K562 (cell line): ENCODE measurements around the gene OSBPL10. TPM values are rescaled to one million over a fixed set of nuclear protein-coding genes. Genes with fewer than 3 reads are reported as not detected.

Experiments
- ATAC-seq: fragments of 200-7000 bp; cut with Tn5 transposase; 3 replicates; pipeline ENCODE4 v1.9.1; 2020; ENCODE audit warnings: moderate library complexity
- BruUV-seq: library from RNA; stranded (reverse); fragments of 400-500 nt; replicated peaks from 2 replicates; lab custom pipeline; 2021; lab: Mats Ljungman, UMichigan
- CTCF ChIA-PET: fragments of 300-600 bp; formaldehyde crosslinking; extraction: SDS; loops from one replicate; lab custom pipeline; 2021; ENCODE audit warnings: low intra/inter-chr PET ratio; lab: Yijun Ruan, JAX
- POLR2A ChIA-PET: fragments of 300-600, 350-650 bp; sonication (Branson Sonifier 250); formaldehyde crosslinking; extraction: SDS; loops from one replicate; lab custom pipeline; 2021; ENCODE audit warnings: antibody characterized with exemption, inconsistent platforms; lab: Yijun Ruan, JAX
- DNase-seq, 4 experiments: peaks; one replicate each; pipeline versions ENCODE4 v3.0.0 to v3.0.0-alpha.2; 2011 to 2018; ENCODE audit warnings: low spot score in 3 of 4, mixed read lengths in 3 of 4; ENCODE audit errors: extremely low read depth in 1 of 4
- FAIRE-seq: peaks from 2 replicates; lab custom pipeline; 2011; peaks lifted over from hg19 to GRCh38; lab: Jason Lieb, UNC
- H2AFZ ChIP-seq: 2 replicates; pipeline ENCODE4 v1.6.0; 2011; ENCODE audit warnings: low read depth, low read length, control low read depth, inconsistent platforms
- H3K27ac ChIP-seq: fragments of 200-600 bp; 3 replicates; pipeline ENCODE4 v1.8.0; 2011; ENCODE audit warnings: low read depth, mild to moderate bottlenecking, control low read depth, inconsistent platforms, low read length, moderate library complexity, mixed read lengths; ENCODE audit errors: extremely low read depth
- H3K27me3 ChIP-seq, 2 experiments: fragments of 300-600 bp in 1 of 2; 2 replicates in 1 of 2; 3 replicates in 1 of 2; pipeline versions ENCODE4 v1.6.0 to v1.8.0; 2011; ENCODE audit warnings: inconsistent platforms in 2 of 2, low read length in 2 of 2, mild to moderate bottlenecking in 1 of 2, mixed read lengths in 1 of 2, moderate library complexity in 1 of 2; ENCODE audit not compliant: control insufficient read depth in 2 of 2, insufficient read depth in 2 of 2
- H3K36me3 ChIP-seq: fragments of 300-600 bp; 3 replicates; pipeline ENCODE4 v1.8.0; 2011; ENCODE audit warnings: mild to moderate bottlenecking, low read length, inconsistent platforms; ENCODE audit not compliant: control insufficient read depth, insufficient read depth
- H3K4me1 ChIP-seq, 2 experiments: fragments of 200-600 bp in 1 of 2; replicated peaks in 1 of 2; 2 replicates in 1 of 2; 3 replicates in 1 of 2; pipeline versions ENCODE4 v1.5.1 to v1.8.0; 2011; ENCODE audit warnings: inconsistent platforms in 2 of 2, low read length in 2 of 2, mild to moderate bottlenecking in 1 of 2, mixed read lengths in 1 of 2, moderate library complexity in 1 of 2; ENCODE audit not compliant: control insufficient read depth in 2 of 2, insufficient read depth in 2 of 2
- H3K4me2 ChIP-seq: 2 replicates; pipeline ENCODE4 v1.6.1; 2011; ENCODE audit warnings: low read length, control low read depth, inconsistent platforms, mixed read lengths; ENCODE audit not compliant: insufficient read depth
- H3K4me3 ChIP-seq: fragments of 200-600 bp; sonication (generic), shearing (Covaris generic); 2 replicates; pipeline ENCODE4 v1.5.1; 2016; ENCODE audit warnings: control low read depth, inconsistent platforms
- H3K79me2 ChIP-seq: fragments of 200-600 bp; 3 replicates; pipeline ENCODE4 v1.8.0; 2011; ENCODE audit warnings: low read length, inconsistent platforms; ENCODE audit not compliant: control insufficient read depth, insufficient read depth
- H3K9ac ChIP-seq, 2 experiments: 2 replicates each; pipeline versions ENCODE4 v1.6.0 to v1.6.1; 2011; ENCODE audit warnings: low read depth in 2 of 2, low read length in 2 of 2, control low read depth in 1 of 2, inconsistent platforms in 1 of 2, mild to moderate bottlenecking in 1 of 2, mixed read lengths in 1 of 2; ENCODE audit not compliant: insufficient read depth in 1 of 2
- H3K9me1 ChIP-seq: one replicate; pipeline ENCODE4 v1.6.0; 2011; ENCODE audit warnings: inconsistent platforms, mild to moderate bottlenecking, low read length, moderate library complexity; ENCODE audit not compliant: control insufficient read depth, insufficient read depth
- H3K9me3 ChIP-seq: replicated peaks from 2 replicates; pipeline ENCODE4 v1.5.1; 2011; ENCODE audit warnings: low read depth, low read length, inconsistent platforms; ENCODE audit not compliant: control insufficient read depth, insufficient read depth
- H4K20me1 ChIP-seq: replicated peaks from 2 replicates; pipeline ENCODE4 v1.6.1; 2011; ENCODE audit warnings: low read length, inconsistent platforms, mixed read lengths; ENCODE audit not compliant: control insufficient read depth, insufficient read depth
- AFF1 ChIP-seq, 2 experiments: fragments of 450-650 bp; IDR thresholded peaks; 2 replicates each; pipeline ENCODE4 v1.6.1; 2018; ENCODE audit warnings: mild to moderate bottlenecking in 2 of 2, low read depth in 1 of 2; ENCODE audit not compliant: partially characterized antibody in 2 of 2
- ETS1 ChIP-seq: conservative IDR thresholded peaks from 2 replicates; pipeline ENCODE4 v1.6.1; 2011; ENCODE audit warnings: low read depth, mild to moderate bottlenecking, low read length; ENCODE audit not compliant: control insufficient read depth
- FOXA3 ChIP-seq, 2 experiments: fragments of 450-650 bp in 1 of 2; sonication (generic) in 1 of 2; formaldehyde crosslinking; IDR thresholded peaks in 1 of 2; conservative IDR thresholded peaks in 1 of 2; 2 replicates each; pipeline versions ENCODE4 v1.4.0 to v1.8.0; 2020 to 2022; ENCODE audit warnings: mild to moderate bottlenecking in 2 of 2, missing genetic modification reagents in 1 of 2
- HMBOX1 ChIP-seq: sonication (generic); IDR thresholded peaks from 2 replicates; pipeline ENCODE4 v1.6.1; 2016
- HMG20B ChIP-seq: fragments of 250-450 bp; sonication (Bioruptor Pico); IDR thresholded peaks from 2 replicates; pipeline ENCODE4 v1.5.0; 2021; ENCODE audit warnings: mild to moderate bottlenecking
- ILK ChIP-seq: fragments of 450-650 bp; IDR thresholded peaks from 2 replicates; pipeline ENCODE4 v1.6.1; 2016; ENCODE audit warnings: missing genetic modification characterization, low read depth, mild to moderate bottlenecking, missing compliant biosample characterization, moderate library complexity, borderline replicate concordance
- MBD1 ChIP-seq: fragments of 250-450 bp; sonication (Bioruptor Pico); IDR thresholded peaks from 2 replicates; pipeline ENCODE4 v1.8.0; 2022; ENCODE audit warnings: inconsistent platforms
- NUFIP1 ChIP-seq: fragments of 450-650 bp; IDR thresholded peaks from 2 replicates; pipeline ENCODE4 v1.6.1; 2018; ENCODE audit not compliant: partially characterized antibody
- SIN3A ChIP-seq, 2 experiments: fragments of 150-350 bp in 1 of 2; IDR thresholded peaks; 2 replicates each; pipeline ENCODE4 v1.6.1; 2011 to 2016; ENCODE audit warnings: borderline replicate concordance in 2 of 2, low read depth in 2 of 2, low read length in 2 of 2, mild to moderate bottlenecking in 2 of 2, moderate library complexity in 2 of 2; ENCODE audit not compliant: control insufficient read depth in 1 of 2
- TBP ChIP-seq: optimal IDR thresholded peaks from 2 replicates; pipeline ENCODE3; 2011; ENCODE audit warnings: low read depth, low read length, improper control_type of control experiment
- XRCC5 ChIP-seq: fragments of 200-400 bp; formaldehyde crosslinking; IDR thresholded peaks from 2 replicates; pipeline ENCODE4 v1.6.1; 2017; ENCODE audit warnings: low read depth, mild to moderate bottlenecking, low read length
- YBX1 ChIP-seq: fragments of 450-650 bp; IDR thresholded peaks from 2 replicates; pipeline ENCODE4 v1.7.1; 2016; ENCODE audit warnings: mild to moderate bottlenecking
- WGBS: fragments of 100-300 bp; shearing (Covaris generic); methylation state at CpG from one replicate; pipeline ENCODE4 v1.1.6; 2016; ENCODE audit warnings: low coverage, mixed read lengths; ENCODE audit not compliant: insufficient coverage; ENCODE audit errors: missing lambda C conversion rate; 5-methylcytosine and 5-hydroxymethylcytosine counted together
- in situ Hi-C: fragments of 300-500 bp; cut with MboI; formaldehyde crosslinking; loops from 4 replicates; pipeline ENCODE4 v1.15.0; 2018; ENCODE audit warnings: inconsistent platforms, mixed read lengths
- intact Hi-C: fragments of 100-400 bp; cut with micrococcal nuclease; formaldehyde crosslinking; loops from 2 replicates; pipeline ENCODE4 v1.14.2; 2022
- polyA plus RNA-seq, 8 experiments: library from polyadenylated mRNA; depleted of rRNA in 4 of 8; stranded (reverse) in 5 of 8; unstranded in 3 of 8; fragments of >200 nt; fragmentation: Nextera tagmentation in 2 of 8; fragmentation: Illumina TruSeq in 1 of 8; extraction: Ambion mirVana in 2 of 8; extraction: Trizol in 1 of 8; gene quantifications; 2 replicates each; pipeline versions ENCODE4 v1.2.1 to v1.2.3, GENCODE V29; 2011 to 2014; ENCODE audit warnings: inconsistent platforms in 1 of 8, missing spikeins in 1 of 8
- total RNA-seq, 7 experiments: library from RNA; depleted of rRNA in 6 of 7; stranded (reverse); fragments of >200 nt in 6 of 7; fragmentation: Illumina TruSeq in 2 of 7; extraction: Trizol in 2 of 7; gene quantifications; 2 replicates each; pipeline versions ENCODE4 v1.2.1 to v1.2.3, GENCODE V29; 2011 to 2021; ENCODE audit warnings: low replicate concordance in 1 of 7

Gene OSBPL10
- total and polyA plus RNA-seq, 9 of the 15 experiments (the other 6 are each of a cell fraction or from before 2014, with no cell fraction given), result 0.03 to 0.19 (median 0.14) TPM; not detected in 2

GRCh38 chr3:31968927-31969418, 12.1 kb downstream of the OSBPL10 start:
- Histone ChIP-seq H3K4me3 (no peak overlapping the region), H3K27me3 (peaks cover 0 to 19% of the 10 kb centered on the region in 2 experiments; a peak in 3 of 5 replicates), H3K9me1 (no peaks in the 10 kb centered on the region), H3K9me3 (no peaks in the 10 kb centered on the region), H3K4me1 (no peaks in the 10 kb centered on the region), H4K20me1 (no peaks in the 10 kb centered on the region), H3K36me3 (no peaks in the 10 kb centered on the region), H3K4me2 (no peak overlapping the region), H3K9ac (no peak overlapping the region), H3K79me2 (no peaks in the 10 kb centered on the region), H2AFZ (no peak overlapping the region), H3K27ac (no peak overlapping the region)
- POLR2A ChIA-PET, result no interaction called here
- WGBS, result 5% methylated on average over 6 of the region's 6 CpGs
- no peak for DNase-seq
- ATAC-seq, result no peak
- no TSS peak for BruUV-seq
- intact Hi-C loops, result no loop called here
- FAIRE-seq, result no peak
- CTCF ChIA-PET, result no interaction called here
- in situ Hi-C loops, result no loop called here
- TF ChIP-seq YBX1 (no peak), XRCC5 (no peak), ILK (tag) (no peak), AFF1 (IDR thresholded peaks at IDR 0.05; ENCODE audit: low read depth in 1 of 2, partially characterized antibody in 2 of 2) (no peak), ETS1 (no peak), NUFIP1 (no peak), TBP (no peak), MBD1 (CRISPR knock-in tag) (no peak), HMBOX1 (no peak), FOXA3 (CRISPR knock-in tag; conservative IDR thresholded peaks at IDR 0.05 in 1 of 2, IDR thresholded peaks at IDR 0.05 in 1 of 2) (no peak), HMG20B (no peak), SIN3A (IDR thresholded peaks at IDR 0.05; ENCODE audit: borderline replicate concordance in 2 of 2, control insufficient read depth in 1 of 2, low read depth in 2 of 2, low read length in 2 of 2) (no peak)
